Fibroblast of the aortic adventitia (primary cell): ENCODE results near the gene ZMIZ2. TPM values are rescaled to one million over a fixed set of nuclear protein-coding genes. Genes with fewer than 3 reads are reported as not detected.

Source experiments
- DNase-seq: peaks from one replicate; pipeline ENCODE4 v3.0.0-alpha.2; 2010; ENCODE audit warnings: low read depth
- H3K4me3 ChIP-seq: 2 replicates; pipeline ENCODE4 v1.5.1; 2011; ENCODE audit warnings: low read depth, mild to moderate bottlenecking, control low read depth, low read length, moderate library complexity
- CTCF ChIP-seq: IDR thresholded peaks from 2 replicates; pipeline ENCODE4 v1.5.1; 2011; ENCODE audit warnings: mild to moderate bottlenecking, low read length, control low read depth, inconsistent platforms; ENCODE audit not compliant: insufficient read depth
- total RNA-seq: library from RNA; depleted of rRNA; stranded (reverse); fragments of >200 nt; gene quantifications from 2 replicates; pipeline ENCODE4 v1.2.3, GENCODE V29; 2012; ENCODE audit warnings: low replicate concordance

Gene ZMIZ2
- total RNA-seq, 1 donor = 18.3 TPM

DNA sequence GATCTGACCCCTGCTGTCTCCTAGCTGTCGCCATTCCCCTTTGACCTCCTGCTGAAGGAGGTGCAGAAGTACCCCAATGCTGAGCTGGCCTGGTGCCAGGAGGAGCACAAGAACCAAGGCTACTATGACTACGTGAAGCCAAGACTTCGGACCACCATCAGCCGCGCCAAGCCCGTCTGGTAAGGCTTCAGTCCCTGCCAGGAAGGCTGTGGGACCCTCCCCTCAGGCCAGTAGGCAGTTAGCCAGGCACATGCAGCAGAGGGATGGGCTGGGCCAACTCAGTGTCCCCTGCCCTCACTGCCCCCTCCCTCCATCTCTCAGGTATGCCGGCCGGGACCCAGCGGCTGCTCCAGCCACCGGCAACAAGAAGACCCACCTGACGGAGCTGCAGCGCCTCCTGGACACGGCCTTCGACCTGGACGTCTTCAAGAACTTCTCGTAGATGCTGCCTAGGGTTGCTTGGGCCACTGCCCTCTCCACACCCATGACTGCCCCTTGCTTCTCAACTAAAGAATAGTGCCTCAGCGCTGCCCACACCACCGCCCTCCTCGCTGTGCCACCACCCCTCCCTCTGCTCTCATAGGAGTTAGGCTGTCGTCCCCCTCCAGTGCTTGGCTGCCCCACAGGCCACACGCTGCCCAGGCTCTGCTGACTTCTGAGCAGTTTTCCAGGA, 41.0 kb upstream of the ZMIZ2 start:
- TF ChIP-seq CTCF = no peak
- no peak for DNase-seq
- no peak overlapping the region for H3K4me3 ChIP-seq

DNA sequence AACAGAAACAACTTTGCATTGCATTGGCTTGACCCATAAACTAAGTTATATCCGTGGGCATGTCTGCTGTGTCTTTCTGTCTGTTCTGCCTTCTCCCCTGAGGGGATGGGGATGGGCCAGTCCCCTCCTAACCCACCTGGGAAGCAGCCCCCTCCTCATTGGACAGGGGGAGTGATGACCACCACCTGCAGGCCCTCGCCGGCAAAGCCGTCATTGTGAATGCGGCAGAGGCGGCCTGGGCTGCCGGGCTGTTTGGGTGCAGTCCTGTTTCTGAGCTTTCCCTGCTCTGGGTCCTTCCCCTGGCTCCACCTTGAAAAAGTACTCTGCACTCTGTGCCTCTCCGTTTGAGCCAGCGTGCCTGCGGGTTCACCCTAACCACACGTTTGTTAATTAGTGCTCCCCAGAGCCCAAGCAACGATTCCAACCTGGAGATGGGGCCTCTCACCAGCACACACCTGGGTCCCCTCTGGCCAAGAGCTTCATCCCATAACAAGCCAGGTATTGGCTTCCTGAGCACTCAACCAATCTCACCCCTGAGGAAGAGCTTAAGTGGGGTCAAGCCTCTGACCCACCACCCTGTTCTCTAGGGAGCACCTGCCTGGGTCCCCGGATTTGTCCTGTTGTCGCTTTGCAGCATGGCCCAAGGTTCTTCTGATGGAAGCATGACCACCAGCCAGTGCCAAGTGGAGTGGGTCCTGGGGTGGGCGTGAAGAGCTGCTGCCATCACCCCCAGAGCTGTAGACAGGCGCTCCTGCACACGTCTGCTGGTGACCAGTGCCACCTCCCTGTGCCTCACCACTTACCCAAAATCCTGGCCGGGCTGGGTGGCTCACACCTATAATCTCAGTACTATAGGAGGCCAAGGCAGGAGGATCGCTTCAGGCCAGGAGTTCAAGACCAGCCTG, 39.4 kb upstream of the ZMIZ2 start:
- no peak for TF ChIP-seq CTCF
- no peak for DNase-seq

GRCh38 chr7:44709945-44710596, 38.6 kb upstream of the ZMIZ2 start:
- H3K4me3 ChIP-seq = no peak overlapping the region
- TF ChIP-seq CTCF = no peak
- DNase-seq = no peak

More for the DNA sequence above, 39.4 kb upstream of the ZMIZ2 start:
- no peak overlapping the region for H3K4me3 ChIP-seq

DNA sequence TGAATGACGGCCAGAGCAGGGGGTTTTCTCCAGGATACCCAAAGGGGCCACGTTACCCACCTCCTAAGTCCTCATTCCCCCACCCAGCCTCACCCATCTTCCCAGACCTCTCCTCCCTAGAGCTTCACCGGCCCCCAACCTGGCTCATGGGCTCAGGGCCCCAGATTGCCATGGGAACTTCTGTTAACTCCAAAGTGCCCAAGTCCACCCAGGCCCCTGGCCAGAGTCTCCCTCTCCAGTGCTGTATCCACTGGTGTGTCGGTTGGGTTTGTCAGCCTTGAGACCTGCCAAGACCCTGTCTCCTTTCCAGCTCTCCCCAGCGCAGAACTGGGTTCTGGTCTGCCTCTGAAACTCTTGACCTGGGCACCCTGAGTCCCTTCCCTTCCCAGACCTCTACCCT, 37.1 kb upstream of the ZMIZ2 start:
- no peak for DNase-seq
- no peak for TF ChIP-seq CTCF

GRCh38 chr7:44712012-44712411, 36.6 kb upstream of the ZMIZ2 start:
- TF ChIP-seq CTCF = no peak
- no peak overlapping the region for H3K4me3 ChIP-seq
- DNase-seq = no peak

More for the DNA sequence above, 37.1 kb upstream of the ZMIZ2 start:
- H3K4me3 ChIP-seq = no peak overlapping the region

GRCh38 chr7:44713141-44713540, 35.5 kb upstream of the ZMIZ2 start:
- TF ChIP-seq CTCF = no peak
- DNase-seq = no peak
- no peak overlapping the region for H3K4me3 ChIP-seq
